OCI-LY1 (cell line): Measurements from ENCODE around the gene CLIC4.

Experiments
- H2AFZ ChIP-seq: fragments of 200-600 bp; sonication (generic), shearing (Covaris generic); 2 replicates; pipeline ENCODE4 v1.6.0; 2014; ENCODE audit warnings: antibody characterized with exemption, mild to moderate bottlenecking, low read length
- H3F3A ChIP-seq: fragments of 200-600 bp; sonication (generic), shearing (Covaris generic); 2 replicates; pipeline ENCODE4 v1.6.0; 2014; ENCODE audit warnings: mild to moderate bottlenecking, antibody characterized with exemption, low read length, moderate library complexity; ENCODE audit not compliant: insufficient read depth
- H3K27ac ChIP-seq: fragments of 200-600 bp; sonication (generic); 2 replicates; pipeline ENCODE4 v1.5.1; 2014; ENCODE audit warnings: low read length, mixed run types, mild to moderate bottlenecking, low read depth; ENCODE audit not compliant: poor library complexity, severe bottlenecking
- H3K27me3 ChIP-seq: fragments of 200-600 bp; sonication (generic); 2 replicates; pipeline ENCODE4 v1.6.0; 2014; ENCODE audit warnings: antibody characterized with exemption, mild to moderate bottlenecking, low read length, moderate library complexity; ENCODE audit not compliant: insufficient read depth
- H3K36me3 ChIP-seq: fragments of 200-600 bp; sonication (generic); 2 replicates; pipeline ENCODE4 v1.6.1; 2014; ENCODE audit warnings: mild to moderate bottlenecking, antibody characterized with exemption, low read length, moderate library complexity, mixed read lengths; ENCODE audit not compliant: insufficient read depth
- H3K4me1 ChIP-seq: fragments of 200-600 bp; sonication (generic); 2 replicates; pipeline ENCODE4 v1.5.1; 2014; ENCODE audit warnings: mild to moderate bottlenecking, low read length, moderate library complexity; ENCODE audit not compliant: insufficient read depth, severe bottlenecking
- H3K4me2 ChIP-seq: fragments of 200-600 bp; sonication (generic), shearing (Covaris generic); 2 replicates; pipeline ENCODE4 v1.6.1; 2014; ENCODE audit warnings: low read length
- H3K4me3 ChIP-seq: fragments of 200-600 bp; sonication (generic); 2 replicates; pipeline ENCODE4 v1.5.1; 2014; ENCODE audit warnings: low read length, low read depth, mild to moderate bottlenecking, mixed read lengths; ENCODE audit not compliant: poor library complexity, severe bottlenecking
- H3K79me2 ChIP-seq: fragments of 200-600 bp; shearing (Covaris generic); 2 replicates; pipeline ENCODE4 v1.6.1; 2016; ENCODE audit warnings: mixed run types, low read length, mixed read lengths; ENCODE audit not compliant: insufficient read depth
- H3K9ac ChIP-seq: fragments of 200-600 bp; sonication (generic), shearing (Covaris generic); 2 replicates; pipeline ENCODE4 v1.6.1; 2014; ENCODE audit warnings: mild to moderate bottlenecking, low read length, mixed read lengths
- H3K9me2 ChIP-seq: fragments of 200-600 bp; sonication (generic), shearing (Covaris generic); 2 replicates; pipeline ENCODE4 v1.6.1; 2014; ENCODE audit warnings: low read depth, mild to moderate bottlenecking, low read length, mixed read lengths
- H3K9me3 ChIP-seq: fragments of 200-600 bp; shearing (Covaris generic); 2 replicates; pipeline ENCODE4 v1.6.1; 2014; ENCODE audit warnings: low read length, mixed read lengths
- H4K20me1 ChIP-seq: fragments of 200-600 bp; sonication (generic), shearing (Covaris generic); 2 replicates; pipeline ENCODE4 v1.6.0; 2016; ENCODE audit warnings: mild to moderate bottlenecking, low read length; ENCODE audit not compliant: insufficient read depth
- CTCF ChIP-seq: fragments of 200-600 bp; sonication (generic), shearing (Covaris generic); IDR thresholded peaks from 2 replicates; pipeline ENCODE4 v1.5.1; 2017; ENCODE audit warnings: mild to moderate bottlenecking, antibody characterized with exemption, low read length, moderate library complexity, mixed read lengths
- EZH2 ChIP-seq: fragments of 200-600 bp; sonication (generic), shearing (Covaris generic); IDR thresholded peaks from 2 replicates; pipeline ENCODE4 v1.8.0; 2017; ENCODE audit warnings: borderline replicate concordance, mixed run types, mild to moderate bottlenecking, antibody characterized with exemption, low read length, moderate library complexity, mixed read lengths

The CLIC4 gene

GRCh38 chr1:24870551-24871195 is 125.4 kb downstream of the CLIC4 start:
- H3K9ac ChIP-seq: no peak overlapping the region
- TF ChIP-seq CTCF (no peak), EZH2 (no peak)
- H3K27me3 ChIP-seq: peaks cover 3% of the 10 kb centered on the region
- peaks cover 6% of the 10 kb centered on the region for H3K4me1 ChIP-seq
- no peak overlapping the region for H3K27ac ChIP-seq
- no peaks in the 10 kb centered on the region for H3K79me2 ChIP-seq
- H4K20me1 ChIP-seq: no peaks in the 10 kb centered on the region
- no peaks in the 10 kb centered on the region for H3K36me3 ChIP-seq
- no peaks in the 10 kb centered on the region for H3K9me2 ChIP-seq
- no peak overlapping the region for H3K4me2 ChIP-seq
- H3K9me3 ChIP-seq: no peaks in the 10 kb centered on the region
- H3K4me3 ChIP-seq: no peak overlapping the region
- no peak overlapping the region for H2AFZ ChIP-seq
- H3F3A ChIP-seq: no peaks in the 10 kb centered on the region

GRCh38 chr1:24871306-24871901 is 126.2 kb downstream of the CLIC4 start:
- Histone ChIP-seq H3K9me3 (no peaks in the 10 kb centered on the region), H3K4me1 (peaks cover 5% of the 10 kb centered on the region), H3K79me2 (no peaks in the 10 kb centered on the region), H3K27me3 (peaks cover 3% of the 10 kb centered on the region), H3K9me2 (no peaks in the 10 kb centered on the region), H3K27ac (no peak overlapping the region), H3K9ac (no peak overlapping the region), H3K4me3 (no peak overlapping the region), H4K20me1 (no peaks in the 10 kb centered on the region), H3K36me3 (no peaks in the 10 kb centered on the region), H3K4me2 (no peak overlapping the region), H2AFZ (no peak overlapping the region), H3F3A (no peaks in the 10 kb centered on the region)
- TF ChIP-seq EZH2: no peak
- no peak for TF ChIP-seq CTCF

- H3F3A ChIP-seq: no peaks in the 10 kb centered on the region
- no peak overlapping the region for H3K4me3 ChIP-seq
- no peaks in the 10 kb centered on the region for H3K9me3 ChIP-seq
- no peak overlapping the region for H3K9ac ChIP-seq
- peaks cover 3% of the 10 kb centered on the region for H3K27me3 ChIP-seq
- H3K9me2 ChIP-seq: no peaks in the 10 kb centered on the region
- no peak overlapping the region for H3K4me2 ChIP-seq
- H3K36me3 ChIP-seq: no peaks in the 10 kb centered on the region
- no peak overlapping the region for H2AFZ ChIP-seq
- H3K27ac ChIP-seq: no peak overlapping the region
- H4K20me1 ChIP-seq: no peaks in the 10 kb centered on the region
- no peaks in the 10 kb centered on the region for H3K4me1 ChIP-seq
- no peak for TF ChIP-seq CTCF
- no peak for TF ChIP-seq EZH2
- H3K79me2 ChIP-seq: no peaks in the 10 kb centered on the region
Observed at GRCh38 chr1:24872061-24872850, 127.0 kb downstream of the CLIC4 start.
